Measurements from ENCODE around the gene TMEM238.

DNA sequence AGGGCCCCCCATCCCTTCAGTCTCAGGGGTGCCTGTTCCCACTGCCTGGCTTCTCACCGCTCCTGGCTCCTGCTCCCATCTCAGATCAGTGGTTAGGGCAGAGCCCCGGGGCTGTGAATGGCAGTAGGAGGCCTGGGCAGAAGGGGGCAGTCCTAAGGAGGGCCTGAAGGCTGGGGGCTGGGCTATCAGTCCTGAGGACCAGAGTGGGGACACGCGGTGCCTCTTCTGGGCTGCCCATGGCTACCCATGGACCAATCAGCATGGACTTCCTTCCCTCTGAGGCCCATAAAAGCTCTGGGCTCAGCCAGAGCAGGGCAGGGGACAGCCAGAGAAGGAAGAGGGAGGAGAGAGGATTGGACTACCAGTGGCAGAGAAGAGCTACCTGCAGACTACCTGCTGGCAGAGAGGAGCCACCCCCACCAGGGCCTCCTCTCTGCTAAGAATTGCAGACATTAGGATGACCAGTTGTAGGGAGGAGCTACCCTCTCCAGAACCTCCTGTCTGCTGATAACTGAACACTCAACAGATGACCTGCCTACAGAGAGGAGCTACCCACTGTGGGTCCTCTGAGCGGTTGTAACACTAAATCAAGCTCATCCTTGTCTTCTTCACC lies 35.6 kb upstream of the TMEM238 start:
- no peak for TF ChIP-seq RAD21 (IDR thresholded peaks at IDR 0.05)
- TF ChIP-seq, protein P1, sequence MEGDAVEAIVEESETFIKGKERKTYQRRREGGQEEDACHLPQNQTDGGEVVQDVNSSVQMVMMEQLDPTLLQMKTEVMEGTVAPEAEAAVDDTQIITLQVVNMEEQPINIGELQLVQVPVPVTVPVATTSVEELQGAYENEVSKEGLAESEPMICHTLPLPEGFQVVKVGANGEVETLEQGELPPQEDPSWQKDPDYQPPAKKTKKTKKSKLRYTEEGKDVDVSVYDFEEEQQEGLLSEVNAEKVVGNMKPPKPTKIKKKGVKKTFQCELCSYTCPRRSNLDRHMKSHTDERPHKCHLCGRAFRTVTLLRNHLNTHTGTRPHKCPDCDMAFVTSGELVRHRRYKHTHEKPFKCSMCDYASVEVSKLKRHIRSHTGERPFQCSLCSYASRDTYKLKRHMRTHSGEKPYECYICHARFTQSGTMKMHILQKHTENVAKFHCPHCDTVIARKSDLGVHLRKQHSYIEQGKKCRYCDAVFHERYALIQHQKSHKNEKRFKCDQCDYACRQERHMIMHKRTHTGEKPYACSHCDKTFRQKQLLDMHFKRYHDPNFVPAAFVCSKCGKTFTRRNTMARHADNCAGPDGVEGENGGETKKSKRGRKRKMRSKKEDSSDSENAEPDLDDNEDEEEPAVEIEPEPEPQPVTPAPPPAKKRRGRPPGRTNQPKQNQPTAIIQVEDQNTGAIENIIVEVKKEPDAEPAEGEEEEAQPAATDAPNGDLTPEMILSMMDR (IDR thresholded peaks at IDR 0.05; ENCODE audit: low read depth, low read length, missing input control) = no peak
- TF ChIP-seq GABPA (IDR thresholded peaks at IDR 0.05 in 1 of 2, conservative IDR thresholded peaks at IDR 0.05 in 1 of 2) = no peak
- no peak for TF ChIP-seq HNF4G (IDR thresholded peaks at IDR 0.05)
- no peak for TF ChIP-seq SP1 (IDR thresholded peaks at IDR 0.05)
- TF ChIP-seq, protein P2, sequence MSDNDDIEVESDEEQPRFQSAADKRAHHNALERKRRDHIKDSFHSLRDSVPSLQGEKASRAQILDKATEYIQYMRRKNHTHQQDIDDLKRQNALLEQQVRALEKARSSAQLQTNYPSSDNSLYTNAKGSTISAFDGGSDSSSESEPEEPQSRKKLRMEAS (IDR thresholded peaks at IDR 0.05) = no peak
- TF ChIP-seq YY1 (IDR thresholded peaks at IDR 0.05) = no peak
- no peak for TF ChIP-seq NR2F2 (IDR thresholded peaks at IDR 0.05)
- no peak for TF ChIP-seq JUND (IDR thresholded peaks at IDR 0.05)
- TF ChIP-seq, protein P3, sequence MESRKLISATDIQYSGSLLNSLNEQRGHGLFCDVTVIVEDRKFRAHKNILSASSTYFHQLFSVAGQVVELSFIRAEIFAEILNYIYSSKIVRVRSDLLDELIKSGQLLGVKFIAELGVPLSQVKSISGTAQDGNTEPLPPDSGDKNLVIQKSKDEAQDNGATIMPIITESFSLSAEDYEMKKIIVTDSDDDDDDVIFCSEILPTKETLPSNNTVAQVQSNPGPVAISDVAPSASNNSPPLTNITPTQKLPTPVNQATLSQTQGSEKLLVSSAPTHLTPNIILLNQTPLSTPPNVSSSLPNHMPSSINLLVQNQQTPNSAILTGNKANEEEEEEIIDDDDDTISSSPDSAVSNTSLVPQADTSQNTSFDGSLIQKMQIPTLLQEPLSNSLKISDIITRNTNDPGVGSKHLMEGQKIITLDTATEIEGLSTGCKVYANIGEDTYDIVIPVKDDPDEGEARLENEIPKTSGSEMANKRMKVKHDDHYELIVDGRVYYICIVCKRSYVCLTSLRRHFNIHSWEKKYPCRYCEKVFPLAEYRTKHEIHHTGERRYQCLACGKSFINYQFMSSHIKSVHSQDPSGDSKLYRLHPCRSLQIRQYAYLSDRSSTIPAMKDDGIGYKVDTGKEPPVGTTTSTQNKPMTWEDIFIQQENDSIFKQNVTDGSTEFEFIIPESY (IDR thresholded peaks at IDR 0.05) = no peak
- no peak for TF ChIP-seq RXRA (IDR thresholded peaks at IDR 0.05)
- no peak for TF ChIP-seq FOXA1 (IDR thresholded peaks at IDR 0.05)
